HG03565 (cell line): Measurements from ENCODE around the gene DDI1.
"Not testable (repeated sequence)": the region's sequence is repeated elsewhere in the genome, so short reads cannot be mapped to it uniquely, and the experiment has no call there.

Experiments
- ATAC-seq: cut with Tn5 transposase; IDR thresholded peaks from one replicate; pipeline ENCODE4 v1.9.1; 2021; ENCODE audit warnings: mild to moderate bottlenecking, moderate library complexity; ENCODE audit not compliant: unreplicated experiment

The DDI1 gene

GRCh38 chr11:104036995-104037394, 555 bp downstream of the DDI1 start:
- no peak for ATAC-seq

GRCh38 chr11:104041792-104042191, 5.4 kb downstream of the DDI1 start:
- ATAC-seq: no peak

- no peak for ATAC-seq
Measured at GRCh38 chr11:104043142-104043541, 6.7 kb downstream of the DDI1 start.

- ATAC-seq: no peak
Measured at GRCh38 chr11:104043678-104044239, 7.3 kb downstream of the DDI1 start.

- no peak for ATAC-seq
Measured at GRCh38 chr11:104046331-104046730, 9.9 kb downstream of the DDI1 start.

- ATAC-seq: not testable (repeated sequence)
Measured at GRCh38 chr11:104046858-104047257, 10.4 kb downstream of the DDI1 start.

- ATAC-seq: no peak
Measured at GRCh38 chr11:104049116-104049515, 12.7 kb downstream of the DDI1 start.

- no peak for ATAC-seq
Measured at GRCh38 chr11:104051778-104052177, 15.3 kb downstream of the DDI1 start.

- ATAC-seq: no peak
Measured at GRCh38 chr11:104053743-104054478, 17.5 kb downstream of the DDI1 start.

- ATAC-seq: no peak
Measured at GRCh38 chr11:104054911-104055529, 18.6 kb downstream of the DDI1 start.

- no peak for ATAC-seq
Measured at GRCh38 chr11:104055596-104055995, 19.2 kb downstream of the DDI1 start.

GRCh38 chr11:104057908-104058307, 21.5 kb downstream of the DDI1 start:
- no peak for ATAC-seq

- ATAC-seq: no peak
Measured at GRCh38 chr11:104058680-104059079, 22.2 kb downstream of the DDI1 start.

GRCh38 chr11:104060004-104060794, 23.8 kb downstream of the DDI1 start:
- no peak for ATAC-seq

GRCh38 chr11:104060820-104061219, 24.4 kb downstream of the DDI1 start:
- ATAC-seq: peak; percentile 74

- no peak for ATAC-seq
Measured at GRCh38 chr11:104061853-104062521, 25.5 kb downstream of the DDI1 start.

GRCh38 chr11:104064034-104064630, 27.7 kb downstream of the DDI1 start:
- ATAC-seq: no peak

- ATAC-seq: no peak
Measured at GRCh38 chr11:104067534-104067933, 31.1 kb downstream of the DDI1 start.

GRCh38 chr11:104073950-104074705, 37.7 kb downstream of the DDI1 start:
- ATAC-seq: peak; percentile 84

GRCh38 chr11:104075091-104075490, 38.7 kb downstream of the DDI1 start:
- no peak for ATAC-seq
